Neuron (in vitro differentiated cells): Measurements from ENCODE around the gene NACC2.

ENCODE experiments used
- H2AFZ ChIP-seq: one replicate; pipeline ENCODE4 v1.6.1; 2013; ENCODE audit warnings: low read depth, mild to moderate bottlenecking, inconsistent platforms, low read length, moderate library complexity
- H3K27me3 ChIP-seq: one replicate; pipeline ENCODE4 v1.6.1; 2013; ENCODE audit warnings: low read length; ENCODE audit not compliant: insufficient read depth
- H3K36me3 ChIP-seq: one replicate; pipeline ENCODE4 v1.6.1; 2013; ENCODE audit warnings: low read length; ENCODE audit not compliant: insufficient read depth
- H3K4me1 ChIP-seq: one replicate; pipeline ENCODE4 v1.6.1; 2013; ENCODE audit warnings: low read length; ENCODE audit not compliant: insufficient read depth
- H3K4me3 ChIP-seq: 2 replicates; pipeline ENCODE4 v1.5.1; 2013; ENCODE audit warnings: mild to moderate bottlenecking, low read length, moderate library complexity
- H3K9me3 ChIP-seq: one replicate; pipeline ENCODE4 v1.6.1; 2013; ENCODE audit warnings: low read length

NACC2 gene

DNA sequence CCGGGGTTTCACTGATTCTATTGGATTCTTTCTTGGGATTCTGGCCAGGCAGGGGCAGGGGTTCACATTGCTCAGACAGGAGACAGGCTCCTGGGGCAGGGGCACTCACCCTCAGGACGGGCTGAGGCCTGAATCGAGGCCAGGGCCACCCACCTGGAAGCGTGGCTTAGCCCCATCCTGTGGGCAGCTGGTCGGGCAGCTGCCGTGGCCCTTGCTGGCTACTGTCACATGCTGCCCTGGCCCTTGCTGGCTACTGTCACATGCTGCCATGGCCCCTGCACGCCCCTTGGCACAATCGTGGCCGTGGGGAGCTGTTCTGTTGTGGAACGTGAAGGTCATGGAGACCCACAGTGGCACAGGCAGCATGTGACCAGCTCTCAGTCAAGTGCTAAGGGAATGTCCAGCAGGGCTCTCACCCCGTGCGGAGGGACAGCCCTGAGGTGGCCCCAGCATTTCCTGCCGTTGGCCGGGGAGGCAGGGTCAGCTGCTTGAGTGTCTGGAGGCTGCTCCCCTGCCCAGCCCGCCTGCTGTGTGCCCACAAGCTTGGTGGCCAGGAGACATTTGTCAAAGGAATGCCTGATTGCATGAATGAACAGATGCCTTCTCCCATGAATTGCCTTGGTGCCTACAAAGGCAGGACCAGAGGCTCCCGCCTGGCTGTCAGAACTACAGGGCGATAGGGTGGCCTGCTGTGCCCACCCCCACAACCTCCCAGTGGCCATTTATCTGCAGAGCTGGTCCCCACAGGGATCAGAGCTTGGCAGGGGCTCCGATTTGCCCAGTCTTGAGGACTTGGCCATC is 40.4 kb upstream of the NACC2 start:
- H2AFZ ChIP-seq, result no peak overlapping the region
- H3K4me3 ChIP-seq, result no peak overlapping the region
- no peaks in the 10 kb centered on the region for H3K9me3 ChIP-seq
- H3K4me1 ChIP-seq, result peaks cover 11% of the 10 kb centered on the region
- peaks cover 72% of the 10 kb centered on the region for H3K27me3 ChIP-seq
- no peaks in the 10 kb centered on the region for H3K36me3 ChIP-seq

DNA sequence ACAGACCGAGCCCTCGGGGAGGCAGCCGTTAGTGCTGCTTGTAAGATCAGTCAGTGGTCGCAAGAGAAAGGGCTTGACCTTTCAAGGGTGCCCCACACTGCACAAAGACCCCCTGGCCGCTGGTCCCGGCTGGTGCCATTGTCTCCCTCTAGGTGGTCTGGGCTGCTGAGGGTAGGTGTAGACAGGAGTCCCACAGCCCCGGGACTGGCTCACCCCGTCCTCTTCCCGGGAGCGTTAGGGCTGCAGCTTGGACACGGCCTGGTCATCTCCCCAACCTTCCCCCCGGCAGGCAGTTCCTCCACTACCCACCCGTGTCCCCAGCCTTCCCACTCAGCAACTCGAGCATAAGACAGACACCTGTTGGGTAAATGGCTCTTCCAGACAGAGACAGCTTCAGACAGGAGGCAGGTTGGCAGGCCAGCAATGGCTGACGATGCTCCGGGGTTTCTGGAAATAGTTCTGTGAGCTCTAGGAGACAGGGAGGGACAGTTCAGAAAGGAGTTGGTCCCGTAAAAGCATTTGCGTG is 38.9 kb upstream of the NACC2 start:
- Histone ChIP-seq H3K4me1 (peaks cover 11% of the 10 kb centered on the region), H3K4me3 (no peak overlapping the region), H3K36me3 (no peaks in the 10 kb centered on the region), H3K9me3 (no peaks in the 10 kb centered on the region), H3K27me3 (peaks cover 80% of the 10 kb centered on the region), H2AFZ (no peak overlapping the region)

DNA sequence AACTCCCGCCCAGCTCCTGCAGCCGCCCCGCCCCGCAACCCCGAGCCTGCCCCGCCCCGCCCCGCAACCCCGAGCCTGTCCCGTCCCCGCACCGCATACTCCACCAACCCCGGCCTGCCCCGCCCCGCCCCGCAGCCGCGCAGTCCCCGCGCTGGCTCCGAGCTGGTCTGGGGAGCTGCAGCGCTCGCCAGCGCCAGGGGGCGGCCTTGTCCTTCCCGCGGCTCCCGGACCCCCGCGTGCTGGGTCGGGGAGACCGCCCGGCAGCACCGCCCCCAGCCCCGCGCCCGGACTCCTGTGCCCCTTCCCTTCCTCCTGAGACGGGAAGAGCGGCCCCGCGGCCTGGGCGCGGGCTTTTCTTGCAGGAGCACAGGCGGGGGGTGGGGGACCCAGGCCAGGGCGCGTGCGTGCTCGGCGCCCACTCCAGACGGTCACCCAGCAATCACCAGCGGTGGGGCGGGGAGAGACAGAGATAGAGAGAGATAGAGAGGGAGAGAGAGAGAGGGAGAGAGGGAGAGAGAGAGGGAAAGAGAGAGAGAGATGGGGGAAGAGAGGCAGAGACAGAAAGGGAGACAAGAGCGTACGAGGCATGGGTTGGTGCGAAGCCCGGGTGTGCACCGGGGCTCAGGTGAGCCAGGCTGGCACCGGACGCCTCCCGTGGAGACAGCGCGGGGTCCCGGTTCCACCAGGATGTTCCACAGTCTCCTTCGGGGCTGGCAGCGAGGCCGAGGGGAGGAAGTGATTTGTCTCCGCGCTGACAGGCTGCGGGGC is 38.3 kb upstream of the NACC2 start:
- Histone ChIP-seq H3K4me3 (peak overlapping the region; percentile 6), H3K36me3 (no peaks in the 10 kb centered on the region), H3K9me3 (no peaks in the 10 kb centered on the region), H3K4me1 (peaks cover 11% of the 10 kb centered on the region), H2AFZ (no peak overlapping the region), H3K27me3 (peaks cover 81% of the 10 kb centered on the region)

DNA sequence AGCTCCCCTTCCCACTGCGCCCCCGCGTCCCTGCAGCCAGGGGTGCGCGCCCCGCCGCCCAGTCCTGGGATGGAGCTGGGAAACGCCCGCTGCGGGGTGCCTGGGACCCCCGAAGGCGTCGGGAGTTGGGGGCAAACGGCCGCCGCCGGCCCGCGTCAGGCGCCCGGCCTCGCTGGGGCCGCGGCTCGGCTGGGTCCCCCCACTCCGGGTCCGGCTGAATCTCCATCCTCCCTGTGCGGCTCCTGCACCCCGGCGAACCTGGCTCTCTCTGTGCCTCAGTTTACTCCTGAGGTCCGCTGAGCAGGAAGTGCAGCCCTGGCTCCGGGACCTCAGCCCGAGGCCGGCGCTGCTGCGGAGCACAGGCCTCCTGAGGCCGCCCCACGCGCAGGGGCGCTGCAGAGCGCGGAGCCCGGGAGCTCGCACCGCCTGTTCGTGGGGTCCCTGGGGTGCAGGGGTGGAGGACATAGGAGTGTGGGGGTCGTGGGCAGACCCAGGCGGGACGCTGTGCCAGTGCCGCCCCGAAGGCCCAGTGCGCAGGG is 37.5 kb upstream of the NACC2 start:
- H2AFZ ChIP-seq, result no peak overlapping the region
- no peaks in the 10 kb centered on the region for H3K36me3 ChIP-seq
- H3K4me1 ChIP-seq, result peaks cover 11% of the 10 kb centered on the region
- no peaks in the 10 kb centered on the region for H3K9me3 ChIP-seq
- no peak overlapping the region for H3K4me3 ChIP-seq
- H3K27me3 ChIP-seq, result peaks cover 85% of the 10 kb centered on the region

DNA sequence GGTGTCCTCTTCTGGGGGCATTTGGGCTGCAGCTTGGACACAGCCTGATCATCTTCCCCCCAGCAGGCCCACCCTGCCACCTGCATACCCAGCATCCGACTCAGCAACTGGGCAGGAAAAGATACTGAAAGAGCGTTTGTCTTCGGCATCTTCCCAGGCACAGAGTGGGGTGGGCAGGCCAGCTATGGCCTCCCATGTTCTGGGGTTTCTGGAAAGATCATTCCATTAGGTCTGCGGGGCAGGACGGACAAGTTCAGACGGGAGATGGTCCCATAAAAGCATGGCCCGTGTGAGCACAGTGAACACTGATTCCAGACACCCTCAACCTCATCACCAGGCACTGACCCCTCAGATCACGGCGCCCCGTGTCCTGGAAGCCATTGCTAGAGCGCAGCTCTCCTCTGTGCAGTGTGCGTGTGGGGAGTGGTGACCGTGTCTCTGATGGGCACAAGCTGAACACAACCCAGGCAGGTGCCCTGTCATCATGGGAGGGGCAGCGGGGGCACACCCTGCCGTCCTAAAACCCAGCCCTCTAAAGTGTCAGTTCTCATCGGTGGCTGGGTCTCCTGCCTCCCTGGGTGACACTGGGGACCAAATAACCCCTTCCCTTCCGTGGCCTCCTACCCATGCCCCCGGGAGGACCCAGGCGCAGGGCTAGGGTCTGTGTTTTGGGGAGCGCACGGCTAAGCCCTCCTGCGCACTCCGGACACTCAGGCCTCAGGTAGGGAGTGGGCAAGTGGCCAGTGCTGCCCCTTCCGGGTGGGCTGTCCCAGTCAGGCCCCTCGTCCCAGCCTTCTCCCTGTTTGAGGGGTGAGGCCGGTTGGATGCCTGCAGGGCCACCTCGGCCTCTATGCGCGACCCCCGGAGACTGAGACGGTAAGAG is 36.8 kb upstream of the NACC2 start:
- peaks cover 11% of the 10 kb centered on the region for H3K4me1 ChIP-seq
- no peak overlapping the region for H2AFZ ChIP-seq
- peaks cover 81% of the 10 kb centered on the region for H3K27me3 ChIP-seq
- H3K9me3 ChIP-seq, result no peaks in the 10 kb centered on the region
- H3K4me3 ChIP-seq, result no peak overlapping the region
- no peaks in the 10 kb centered on the region for H3K36me3 ChIP-seq

DNA sequence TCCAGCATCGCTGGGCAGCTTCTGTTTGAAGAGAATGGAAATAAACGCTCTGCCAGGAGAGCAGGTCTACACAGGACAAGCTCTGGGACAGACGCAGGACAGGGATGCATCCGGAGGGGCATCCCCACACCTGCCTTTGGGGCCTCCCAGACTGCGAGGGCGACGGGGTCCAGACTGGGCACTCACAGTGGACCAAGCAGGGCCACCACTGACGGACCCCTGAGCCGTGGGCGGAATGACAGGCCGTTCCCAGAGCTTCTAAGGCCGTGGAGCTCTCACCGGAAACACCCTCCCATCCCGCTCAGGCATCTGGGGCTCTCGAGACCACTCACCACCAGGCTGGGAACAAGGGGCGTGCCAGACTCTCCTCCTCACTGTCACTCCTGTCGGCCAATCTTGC is 34.1 kb upstream of the NACC2 start:
- H3K4me3 ChIP-seq, result no peak overlapping the region
- no peak overlapping the region for H2AFZ ChIP-seq
- no peaks in the 10 kb centered on the region for H3K9me3 ChIP-seq
- peaks cover 62% of the 10 kb centered on the region for H3K27me3 ChIP-seq
- peaks cover 5% of the 10 kb centered on the region for H3K4me1 ChIP-seq
- no peaks in the 10 kb centered on the region for H3K36me3 ChIP-seq

DNA sequence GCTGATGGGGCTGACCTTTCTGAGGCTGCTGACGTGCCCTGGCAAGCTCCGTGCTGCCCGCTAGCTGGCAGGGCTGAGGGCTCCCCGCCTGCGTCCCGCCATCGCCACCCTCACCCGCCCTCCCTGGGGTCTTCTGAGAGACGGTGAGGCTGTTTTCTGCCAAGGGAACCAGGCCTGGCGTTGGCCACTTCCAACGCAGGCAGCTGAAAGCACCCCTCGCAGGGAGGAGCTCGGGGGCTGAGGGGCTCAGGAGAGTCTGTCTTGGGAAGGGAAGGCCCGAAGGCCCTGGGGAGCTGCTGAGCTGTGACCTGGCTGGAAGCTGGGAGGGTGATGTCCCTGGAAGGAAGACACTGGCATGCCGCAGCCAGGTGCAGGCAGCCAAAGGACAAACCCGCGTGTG is 33.3 kb upstream of the NACC2 start:
- peaks cover 57% of the 10 kb centered on the region for H3K27me3 ChIP-seq
- H3K36me3 ChIP-seq, result no peaks in the 10 kb centered on the region
- no peak overlapping the region for H3K4me3 ChIP-seq
- H3K9me3 ChIP-seq, result no peaks in the 10 kb centered on the region
- no peak overlapping the region for H2AFZ ChIP-seq
- H3K4me1 ChIP-seq, result peaks cover 2% of the 10 kb centered on the region

DNA sequence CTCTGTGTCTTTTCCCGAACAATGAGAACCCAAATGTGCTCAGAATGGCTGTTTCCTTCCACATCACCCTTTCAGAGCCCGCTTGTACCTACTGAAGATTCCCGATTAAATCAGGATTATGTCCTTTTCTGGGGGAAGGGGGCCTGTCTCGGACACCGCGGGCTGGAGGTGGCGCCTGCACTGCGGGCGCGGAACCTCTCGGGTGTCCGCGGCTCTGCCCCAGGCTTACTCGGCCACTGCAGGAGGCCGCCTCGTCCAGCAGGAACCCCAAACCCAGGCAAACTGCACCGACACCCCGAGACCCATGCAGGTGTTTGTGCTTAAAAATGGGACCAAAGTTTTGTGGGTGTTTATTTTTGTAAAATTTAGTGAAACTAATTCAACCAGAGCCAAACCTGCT is 32.2 kb upstream of the NACC2 start:
- Histone ChIP-seq H3K27me3 (peaks cover 50% of the 10 kb centered on the region), H3K9me3 (no peaks in the 10 kb centered on the region), H3K4me3 (no peak overlapping the region), H2AFZ (no peak overlapping the region), H3K4me1 (peaks cover 4% of the 10 kb centered on the region), H3K36me3 (no peaks in the 10 kb centered on the region)

DNA sequence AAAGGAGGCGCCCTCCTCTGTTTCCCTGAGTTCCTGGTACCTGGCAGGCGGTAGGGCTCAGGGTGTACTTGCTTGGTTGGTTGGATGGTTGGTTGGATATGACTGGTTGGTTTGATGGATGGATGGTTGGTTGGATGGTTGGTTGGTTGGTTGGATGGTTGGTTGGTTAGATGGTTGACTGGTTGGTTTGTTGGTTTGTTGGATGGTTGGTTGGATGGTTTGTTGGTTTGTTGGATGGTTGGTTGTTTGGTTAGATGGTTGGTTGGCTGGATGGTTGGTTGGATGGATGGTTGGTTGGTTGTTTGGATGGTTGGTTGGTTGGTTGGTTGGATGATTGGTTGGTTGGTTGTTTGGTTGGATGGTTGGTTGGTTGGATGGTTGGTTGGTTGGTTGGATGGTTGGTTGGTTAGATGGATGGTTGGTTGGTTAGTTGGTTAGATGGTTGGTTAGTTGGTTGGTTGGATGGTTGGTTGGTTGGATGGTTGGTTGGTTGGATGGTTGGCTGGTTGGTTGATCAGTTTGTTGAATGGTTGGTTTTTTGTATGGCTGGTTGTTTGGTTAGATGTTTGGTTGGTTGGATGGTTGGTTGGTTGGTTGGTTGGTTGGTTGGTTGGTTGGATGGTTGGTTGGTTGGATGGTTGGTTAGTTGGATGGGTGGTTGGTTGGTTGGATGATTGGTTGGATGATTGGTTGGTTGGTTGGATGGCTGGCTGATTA is 30.0 kb upstream of the NACC2 start:
- Histone ChIP-seq H3K27me3 (peaks cover 30% of the 10 kb centered on the region), H3K4me3 (no peak overlapping the region), H3K36me3 (no peaks in the 10 kb centered on the region), H3K4me1 (peaks cover 4% of the 10 kb centered on the region), H2AFZ (no peak overlapping the region), H3K9me3 (no peaks in the 10 kb centered on the region)

DNA sequence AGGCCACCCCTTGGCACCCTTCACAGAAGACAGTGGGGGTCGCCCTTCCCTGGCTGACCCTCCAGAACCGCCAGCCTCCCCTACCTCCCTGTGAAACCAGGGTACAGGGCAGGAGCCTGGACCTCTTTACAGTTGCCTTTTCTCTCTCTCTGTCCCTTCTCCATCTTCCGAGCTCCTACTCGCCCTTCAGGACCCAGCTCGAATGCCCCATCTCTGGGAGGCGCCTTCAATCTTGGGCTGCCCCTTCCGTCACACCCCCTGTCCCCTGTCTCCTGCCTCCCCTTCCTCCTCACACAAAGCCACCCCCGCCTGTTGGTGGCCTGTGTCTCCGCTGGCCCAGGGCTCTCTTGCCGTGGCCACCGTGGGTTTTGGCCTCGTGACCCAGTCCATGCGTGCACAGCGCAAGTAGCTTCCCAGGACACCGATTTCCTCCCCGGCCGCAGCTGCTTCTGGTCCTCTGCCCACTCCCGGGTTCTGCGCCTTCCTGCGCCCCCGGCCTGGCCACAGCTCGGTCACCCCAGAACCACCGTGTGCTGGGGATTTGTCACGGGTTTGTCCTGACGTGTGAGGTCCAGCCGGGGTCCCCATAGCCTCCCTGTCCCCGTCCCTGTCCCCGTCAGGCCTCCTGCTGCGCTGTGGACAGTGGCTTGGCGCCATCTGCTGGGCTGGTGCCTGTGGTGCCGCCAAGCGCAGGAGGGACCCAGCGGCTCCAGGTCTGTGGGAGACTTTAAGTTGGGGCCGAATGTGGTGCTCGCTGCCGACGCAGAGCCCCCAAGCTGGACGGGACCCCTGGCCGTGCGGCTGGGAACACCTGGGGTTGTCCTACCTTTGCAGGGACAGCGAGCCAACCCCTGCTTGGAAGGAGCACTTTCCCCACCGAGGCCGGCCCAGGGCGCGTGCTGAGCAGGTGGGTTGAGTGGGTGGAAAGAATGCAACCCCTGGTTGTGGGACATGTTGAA is 27.6 kb upstream of the NACC2 start:
- H2AFZ ChIP-seq, result no peak overlapping the region
- H3K9me3 ChIP-seq, result no peaks in the 10 kb centered on the region
- H3K4me3 ChIP-seq, result no peak overlapping the region
- no peaks in the 10 kb centered on the region for H3K36me3 ChIP-seq
- H3K4me1 ChIP-seq, result peaks cover 12% of the 10 kb centered on the region
- peaks cover 11% of the 10 kb centered on the region for H3K27me3 ChIP-seq

DNA sequence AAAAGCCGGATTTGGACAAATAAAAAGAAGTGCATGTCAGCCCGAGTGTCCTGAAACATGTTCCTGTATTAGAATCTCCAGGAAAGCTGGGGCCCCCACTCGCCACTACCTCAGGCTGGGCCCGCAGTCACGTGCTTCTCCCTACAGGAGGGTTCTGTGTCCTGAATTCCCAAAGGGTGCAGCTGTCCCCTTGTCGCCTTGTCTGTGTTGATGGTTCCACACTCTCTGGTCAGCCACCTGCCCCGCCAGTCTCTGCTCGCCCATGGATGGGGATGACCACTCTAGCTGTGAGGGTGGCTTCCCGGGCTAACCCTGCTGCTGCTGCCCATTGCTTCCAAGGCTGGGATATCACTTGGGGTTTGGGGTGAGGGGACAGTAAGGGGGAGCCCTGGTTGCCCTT is 26.7 kb upstream of the NACC2 start:
- no peak overlapping the region for H2AFZ ChIP-seq
- peaks cover 6% of the 10 kb centered on the region for H3K27me3 ChIP-seq
- no peaks in the 10 kb centered on the region for H3K9me3 ChIP-seq
- no peak overlapping the region for H3K4me3 ChIP-seq
- no peaks in the 10 kb centered on the region for H3K36me3 ChIP-seq
- H3K4me1 ChIP-seq, result peaks cover 20% of the 10 kb centered on the region
